Hepatocyte (in vitro differentiated cells): ENCODE measurements around the gene DKK1.

Source experiments
- CTCF ChIP-seq: fragments of 200-600 bp; sonication (generic); IDR thresholded peaks from 2 replicates; pipeline ENCODE4 v1.5.1; 2016; ENCODE audit warnings: antibody characterized with exemption, mild to moderate bottlenecking; ENCODE audit not compliant: poor library complexity
- EZH2 ChIP-seq: fragments of 200-600 bp; sonication (generic); IDR thresholded peaks from 2 replicates; pipeline ENCODE4 v1.6.1; 2016; ENCODE audit warnings: antibody characterized with exemption, mild to moderate bottlenecking, borderline replicate concordance

DNA sequence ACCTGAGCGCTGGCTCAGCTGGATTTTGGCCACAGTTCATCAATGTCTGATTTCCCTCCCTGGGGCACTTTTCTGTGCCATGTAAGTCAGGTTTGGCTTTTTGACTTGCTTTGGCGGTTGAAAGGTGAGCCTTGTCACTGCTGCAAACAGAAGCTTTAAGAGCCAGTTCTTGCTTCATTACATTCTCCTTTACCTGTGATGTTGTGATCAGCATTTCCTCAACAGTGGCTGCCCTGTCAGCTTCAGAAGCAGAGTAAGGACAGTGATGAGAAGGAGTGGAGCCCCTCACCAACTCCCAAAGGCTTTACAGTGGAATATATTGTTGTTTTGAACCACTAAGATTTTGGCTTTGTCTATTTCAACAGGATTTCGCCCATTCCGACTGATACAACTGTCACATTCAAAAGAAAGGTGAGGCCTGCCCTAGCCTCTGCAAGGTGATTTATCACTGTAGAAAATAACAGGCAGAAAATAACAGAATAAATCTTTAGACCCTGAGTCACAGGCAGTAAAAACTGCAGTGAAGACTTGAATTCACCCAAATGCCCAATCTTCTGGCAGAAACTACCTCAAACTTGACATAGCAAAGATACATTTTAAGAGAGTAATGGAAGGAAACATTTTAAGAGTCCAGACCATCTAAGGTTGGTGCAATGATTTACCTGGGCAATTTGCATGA is 13.3 kb upstream of the DKK1 start:
- no peak for TF ChIP-seq EZH2
- TF ChIP-seq CTCF: no peak
